Measurements from ENCODE around the gene CCNL2. TPM values are rescaled to one million over a fixed set of nuclear protein-coding genes. Genes with fewer than 3 reads are reported as not detected.

CCNL2 gene
- total and polyA plus RNA-seq, 2 of the 13 experiments (the other 11 are each of a cell fraction or from before 2014, with no cell fraction given): 105 to 340 TPM

DNA sequence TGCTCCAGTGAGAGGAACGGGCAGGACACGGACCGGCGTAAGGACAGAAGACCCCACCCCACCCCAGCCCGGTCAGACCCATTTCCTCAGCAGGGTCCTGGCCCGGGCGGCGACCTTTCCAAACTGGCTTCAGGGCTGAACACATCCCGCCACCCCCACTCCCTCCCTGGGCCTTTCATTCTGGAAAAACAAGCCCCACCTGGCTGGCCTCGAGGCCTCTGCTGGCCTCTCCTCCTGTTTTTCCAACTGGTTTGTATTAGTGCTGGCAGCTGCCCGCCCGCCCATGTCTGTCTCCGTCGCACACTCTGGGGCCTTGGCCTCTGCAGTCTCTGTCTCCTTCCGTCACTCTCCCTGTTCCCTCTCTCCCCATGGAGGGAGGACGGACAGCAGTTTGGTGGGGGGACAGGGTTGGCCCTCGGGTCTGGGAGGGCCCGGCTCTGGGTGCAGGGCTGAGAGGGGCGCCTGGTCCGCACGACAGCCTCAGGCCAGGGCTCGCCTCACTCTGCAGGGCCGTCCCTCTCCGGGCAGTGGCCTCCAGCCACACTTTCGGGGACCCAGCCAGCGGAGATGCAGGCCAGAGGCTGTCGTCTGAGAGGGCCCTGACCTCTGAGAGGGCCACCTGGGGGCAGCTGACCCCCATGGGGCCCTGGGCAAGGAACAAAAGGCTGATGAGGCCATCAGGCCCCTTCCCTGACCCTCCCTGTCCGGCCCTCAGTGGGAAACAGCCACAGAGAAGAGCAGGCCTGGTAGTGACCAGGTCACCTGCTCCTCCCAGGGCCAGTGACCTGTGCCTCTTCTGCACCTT is 39.3 kb downstream of the CCNL2 start (continued):
- TF ChIP-seq, protein P1, sequence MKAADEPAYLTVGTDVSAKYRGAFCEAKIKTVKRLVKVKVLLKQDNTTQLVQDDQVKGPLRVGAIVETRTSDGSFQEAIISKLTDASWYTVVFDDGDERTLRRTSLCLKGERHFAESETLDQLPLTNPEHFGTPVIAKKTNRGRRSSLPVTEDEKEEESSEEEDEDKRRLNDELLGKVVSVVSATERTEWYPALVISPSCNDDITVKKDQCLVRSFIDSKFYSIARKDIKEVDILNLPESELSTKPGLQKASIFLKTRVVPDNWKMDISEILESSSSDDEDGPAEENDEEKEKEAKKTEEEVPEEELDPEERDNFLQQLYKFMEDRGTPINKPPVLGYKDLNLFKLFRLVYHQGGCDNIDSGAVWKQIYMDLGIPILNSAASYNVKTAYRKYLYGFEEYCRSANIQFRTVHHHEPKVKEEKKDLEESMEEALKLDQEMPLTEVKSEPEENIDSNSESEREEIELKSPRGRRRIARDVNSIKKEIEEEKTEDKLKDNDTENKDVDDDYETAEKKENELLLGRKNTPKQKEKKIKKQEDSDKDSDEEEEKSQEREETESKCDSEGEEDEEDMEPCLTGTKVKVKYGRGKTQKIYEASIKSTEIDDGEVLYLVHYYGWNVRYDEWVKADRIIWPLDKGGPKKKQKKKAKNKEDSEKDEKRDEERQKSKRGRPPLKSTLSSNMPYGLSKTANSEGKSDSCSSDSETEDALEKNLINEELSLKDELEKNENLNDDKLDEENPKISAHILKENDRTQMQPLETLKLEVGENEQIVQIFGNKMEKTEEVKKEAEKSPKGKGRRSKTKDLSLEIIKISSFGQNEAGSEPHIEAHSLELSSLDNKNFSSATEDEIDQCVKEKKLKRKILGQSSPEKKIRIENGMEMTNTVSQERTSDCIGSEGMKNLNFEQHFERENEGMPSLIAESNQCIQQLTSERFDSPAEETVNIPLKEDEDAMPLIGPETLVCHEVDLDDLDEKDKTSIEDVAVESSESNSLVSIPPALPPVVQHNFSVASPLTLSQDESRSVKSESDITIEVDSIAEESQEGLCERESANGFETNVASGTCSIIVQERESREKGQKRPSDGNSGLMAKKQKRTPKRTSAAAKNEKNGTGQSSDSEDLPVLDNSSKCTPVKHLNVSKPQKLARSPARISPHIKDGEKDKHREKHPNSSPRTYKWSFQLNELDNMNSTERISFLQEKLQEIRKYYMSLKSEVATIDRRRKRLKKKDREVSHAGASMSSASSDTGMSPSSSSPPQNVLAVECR (CRISPR knock-in tag; IDR thresholded peaks at IDR 0.05; ENCODE audit: borderline replicate concordance): peak; percentile 40; the same call in 1 of the 2 replicates
- no peak for TF ChIP-seq ZSCAN22 (CRISPR knock-in tag; IDR thresholded peaks at IDR 0.05)
- TF ChIP-seq PAWR (CRISPR knock-in tag; IDR thresholded peaks at IDR 0.05; ENCODE audit: borderline replicate concordance): no peak
- TF ChIP-seq CBX5 (CRISPR knock-in tag; IDR thresholded peaks at IDR 0.05; ENCODE audit: borderline replicate concordance): no peak
- TF ChIP-seq, protein P2, sequence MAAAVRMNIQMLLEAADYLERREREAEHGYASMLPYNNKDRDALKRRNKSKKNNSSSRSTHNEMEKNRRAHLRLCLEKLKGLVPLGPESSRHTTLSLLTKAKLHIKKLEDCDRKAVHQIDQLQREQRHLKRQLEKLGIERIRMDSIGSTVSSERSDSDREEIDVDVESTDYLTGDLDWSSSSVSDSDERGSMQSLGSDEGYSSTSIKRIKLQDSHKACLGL (CRISPR knock-in tag; IDR thresholded peaks at IDR 0.05): no peak
- TF ChIP-seq ZNF225 (CRISPR knock-in tag; IDR thresholded peaks at IDR 0.05): no peak
- TF ChIP-seq KDM5A (IDR thresholded peaks at IDR 0.05; ENCODE audit: borderline replicate concordance, low read length): no peak
- TF ChIP-seq, protein P3, sequence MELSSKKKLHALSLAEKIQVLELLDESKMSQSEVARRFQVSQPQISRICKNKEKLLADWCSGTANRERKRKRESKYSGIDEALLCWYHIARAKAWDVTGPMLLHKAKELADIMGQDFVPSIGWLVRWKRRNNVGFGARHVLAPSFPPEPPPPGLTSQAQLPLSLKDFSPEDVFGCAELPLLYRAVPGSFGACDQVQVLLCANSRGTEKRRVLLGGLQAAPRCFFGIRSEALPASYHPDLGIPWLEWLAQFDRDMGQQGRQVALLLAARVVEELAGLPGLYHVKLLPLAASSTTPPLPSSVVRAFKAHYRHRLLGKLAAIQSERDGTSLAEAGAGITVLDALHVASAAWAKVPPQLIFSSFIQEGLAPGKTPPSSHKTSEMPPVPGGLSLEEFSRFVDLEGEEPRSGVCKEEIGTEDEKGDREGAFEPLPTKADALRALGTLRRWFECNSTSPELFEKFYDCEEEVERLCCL (CRISPR knock-in tag; IDR thresholded peaks at IDR 0.05; ENCODE audit: borderline replicate concordance): no peak
- TF ChIP-seq RELA (CRISPR knock-in tag; IDR thresholded peaks at IDR 0.05): no peak
- TF ChIP-seq THYN1 (CRISPR knock-in tag; IDR thresholded peaks at IDR 0.05; ENCODE audit: borderline replicate concordance, low read depth): no peak
- TF ChIP-seq SIN3A (IDR thresholded peaks at IDR 0.05; ENCODE audit: borderline replicate concordance, low read depth, low read length): no peak
- no peak for TF ChIP-seq ZNF773 (CRISPR knock-in tag; IDR thresholded peaks at IDR 0.05; ENCODE audit: borderline replicate concordance)
- no peak for TF ChIP-seq ZNF564 (CRISPR knock-in tag; IDR thresholded peaks at IDR 0.05)
- no peak for TF ChIP-seq NAIF1 (CRISPR knock-in tag; IDR thresholded peaks at IDR 0.05; ENCODE audit: borderline replicate concordance)
- no peak for TF ChIP-seq EEA1 (CRISPR knock-in tag; IDR thresholded peaks at IDR 0.05; ENCODE audit: borderline replicate concordance)
- peak; percentile 63 for TF ChIP-seq HDAC1 (CRISPR knock-in tag; IDR thresholded peaks at IDR 0.05)
- no peak for TF ChIP-seq DR1 (CRISPR knock-in tag; IDR thresholded peaks at IDR 0.05)
- TF ChIP-seq, protein P4, sequence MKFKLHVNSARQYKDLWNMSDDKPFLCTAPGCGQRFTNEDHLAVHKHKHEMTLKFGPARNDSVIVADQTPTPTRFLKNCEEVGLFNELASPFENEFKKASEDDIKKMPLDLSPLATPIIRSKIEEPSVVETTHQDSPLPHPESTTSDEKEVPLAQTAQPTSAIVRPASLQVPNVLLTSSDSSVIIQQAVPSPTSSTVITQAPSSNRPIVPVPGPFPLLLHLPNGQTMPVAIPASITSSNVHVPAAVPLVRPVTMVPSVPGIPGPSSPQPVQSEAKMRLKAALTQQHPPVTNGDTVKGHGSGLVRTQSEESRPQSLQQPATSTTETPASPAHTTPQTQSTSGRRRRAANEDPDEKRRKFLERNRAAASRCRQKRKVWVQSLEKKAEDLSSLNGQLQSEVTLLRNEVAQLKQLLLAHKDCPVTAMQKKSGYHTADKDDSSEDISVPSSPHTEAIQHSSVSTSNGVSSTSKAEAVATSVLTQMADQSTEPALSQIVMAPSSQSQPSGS (CRISPR knock-in tag; IDR thresholded peaks at IDR 0.05): no peak
- TF ChIP-seq STAT5B (CRISPR knock-in tag; IDR thresholded peaks at IDR 0.05): no peak
- TF ChIP-seq, protein P5, sequence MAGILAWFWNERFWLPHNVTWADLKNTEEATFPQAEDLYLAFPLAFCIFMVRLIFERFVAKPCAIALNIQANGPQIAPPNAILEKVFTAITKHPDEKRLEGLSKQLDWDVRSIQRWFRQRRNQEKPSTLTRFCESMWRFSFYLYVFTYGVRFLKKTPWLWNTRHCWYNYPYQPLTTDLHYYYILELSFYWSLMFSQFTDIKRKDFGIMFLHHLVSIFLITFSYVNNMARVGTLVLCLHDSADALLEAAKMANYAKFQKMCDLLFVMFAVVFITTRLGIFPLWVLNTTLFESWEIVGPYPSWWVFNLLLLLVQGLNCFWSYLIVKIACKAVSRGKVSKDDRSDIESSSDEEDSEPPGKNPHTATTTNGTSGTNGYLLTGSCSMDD (CRISPR knock-in tag; IDR thresholded peaks at IDR 0.05): no peak
- TF ChIP-seq HOXD1 (CRISPR knock-in tag; IDR thresholded peaks at IDR 0.05): no peak
